Hindlimb muscle (tissue), 1 donor: ENCODE measurements around the gene NDUFS8. TPM values are rescaled to one million over a fixed set of nuclear protein-coding genes. Genes with fewer than 3 reads are reported as not detected.

ENCODE experiments used
- DNase-seq: peaks from one replicate; pipeline ENCODE4 v3.0.0-alpha.2; 2013
- polyA plus RNA-seq: library from polyadenylated mRNA; unstranded; fragments of 120-200 nt; gene quantifications from one replicate; pipeline ENCODE4 v1.2.1, GENCODE V29; 2013; ENCODE audit not compliant: insufficient read length

The NDUFS8 gene
- polyA plus RNA-seq, 1 donor = 81.6 TPM

GRCh38 chr11:68083517-68083916 is 53.0 kb downstream of the NDUFS8 start:
- no peak for DNase-seq

Other genes with a start within 250 kb of the NDUFS8 start
- gene UNC93B1, start 26.6 kb upstream of the NDUFS8 start, polyA plus RNA-seq = 8.1 TPM
- gene ALDH3B1, start 20.4 kb upstream of the NDUFS8 start, polyA plus RNA-seq = 17.0 TPM
- 27.8 TPM for gene TCIRG1, start 8.3 kb downstream of the NDUFS8 start, polyA plus RNA-seq
- 20.4 TPM for gene CHKA, start 90.7 kb downstream of the NDUFS8 start, polyA plus RNA-seq
- gene KMT5B, start 182.6 kb downstream of the NDUFS8 start, polyA plus RNA-seq = 43.7 TPM
- gene C11orf24, start 241.3 kb downstream of the NDUFS8 start, polyA plus RNA-seq = 23.3 TPM